Spleen (tissue), 11 donors: Measurements from ENCODE around the gene LPCAT2. TPM values are rescaled to one million over a fixed set of nuclear protein-coding genes. Genes with fewer than 3 reads are reported as not detected.

Experiments used
- DNase-seq: peaks from one replicate; pipeline ENCODE4 v3.0.0-alpha.2; 2020
- H3K27ac ChIP-seq, 8 donors: fragments of 200-600 bp; sonication (generic) in 7 of 8; 1 replicate in 4 of 8; 2 replicates in 4 of 8; pipeline versions ENCODE4 v1.5.0 to v1.8.0; 2016 to 2021; ENCODE audit warnings: inconsistent platforms in 4 of 8, mild to moderate bottlenecking in 4 of 8, moderate library complexity in 1 of 8
- H3K27me3 ChIP-seq, 7 donors: fragments of 200-600 bp; sonication (generic) in 6 of 7; replicated peaks in 1 of 7; 1 replicate in 4 of 7; 2 replicates in 3 of 7; pipeline versions ENCODE4 v1.5.0 to v1.8.0; 2016 to 2021; ENCODE audit warnings: inconsistent platforms in 3 of 7, mild to moderate bottlenecking in 1 of 7
- H3K36me3 ChIP-seq, 6 donors: fragments of 200-600 bp; sonication (generic) in 5 of 6; 1 replicate in 4 of 6; 2 replicates in 2 of 6; pipeline versions ENCODE4 v1.5.0 to v1.8.0; 2016 to 2021; ENCODE audit warnings: inconsistent platforms in 2 of 6
- H3K4me1 ChIP-seq, 6 donors: fragments of 200-600 bp; sonication (generic) in 5 of 6; 1 replicate in 3 of 6; 2 replicates in 3 of 6; pipeline versions ENCODE4 v1.5.0 to v1.8.0; 2016 to 2021; ENCODE audit warnings: inconsistent platforms in 3 of 6
- H3K4me3 ChIP-seq, 8 donors: fragments of 200-600 bp; sonication (generic) in 7 of 8; 1 replicate in 4 of 8; 2 replicates in 4 of 8; pipeline versions ENCODE4 v1.5.0 to v1.8.0; 2016 to 2021; ENCODE audit warnings: inconsistent platforms in 4 of 8, mild to moderate bottlenecking in 4 of 8, moderate library complexity in 2 of 8
- H3K9me3 ChIP-seq, 8 donors: fragments of 200-600 bp; sonication (generic) in 7 of 8; 1 replicate in 4 of 8; 2 replicates in 4 of 8; pipeline versions ENCODE4 v1.5.0 to v1.8.0; 2016 to 2021; ENCODE audit warnings: inconsistent platforms in 4 of 8
- POLR2A ChIP-seq, 3 donors: fragments of 450-650 bp; IDR thresholded peaks; one replicate each; pipeline ENCODE4 v1.5.1; 2017; ENCODE audit warnings: antibody characterized with exemption in 3 of 3, mild to moderate bottlenecking in 1 of 3
- POLR2AphosphoS5 ChIP-seq, 3 donors: sonication (generic); formaldehyde crosslinking; IDR thresholded peaks; one replicate each; pipeline ENCODE4 v1.5.1; 2017; ENCODE audit warnings: antibody characterized with exemption in 3 of 3
- WGBS, 5 donors: extraction: QIAGEN DNeasy Blood & Tissue Kit in 3 of 5; methylation state at CpG; one replicate each; pipeline versions ENCODE4 v1.1.5 to v1.1.7; 2013 to 2018; 5-methylcytosine and 5-hydroxymethylcytosine counted together
- intact Hi-C: fragments of 100-400 bp; cut with DNase I; formaldehyde crosslinking; loops from one replicate; pipeline ENCODE4 v1.15.0; 2023; ENCODE audit warnings: low total_unique reads
- polyA plus RNA-seq, 3 donors: library from polyadenylated mRNA; stranded (reverse); fragments of 200-250 nt; gene quantifications; one replicate each; pipeline ENCODE4 v1.2.1, GENCODE V29; 2013
- total RNA-seq, 7 donors: library from RNA; depleted of rRNA in 3 of 7; stranded (reverse); fragments of >200 nt in 3 of 7; fragmentation: NEBNext Ultra II Directional in 4 of 7; extraction: Animal tissue kit (Norgen Biotek cat#: 25700) in 4 of 7; gene quantifications; one replicate each; pipeline versions ENCODE4 v1.1.0 to v1.2.1, GENCODE V29; 2016 to 2021
- TF ChIP-seq, protein P1 (sequence below), 11 experiments: fragments of 200-600 bp in 7 of 11; fragments of 450-650 bp in 4 of 11; sonication (generic) in 4 of 11; IDR thresholded peaks in 8 of 11; conservative IDR thresholded peaks in 3 of 11; 1 replicate in 7 of 11; 2 replicates in 4 of 11; pipeline versions ENCODE4 v1.4.0 to v1.8.0; 2016 to 2021; ENCODE audit warnings: antibody characterized with exemption in 11 of 11, inconsistent platforms in 4 of 11, mild to moderate bottlenecking in 1 of 11
- donor health status: healthy with polysubstance abuse.
- donor health status: DM: no; HTN: no; CAD: no; lungs with moderate emphysema.
- donor health status: DM: no; HTN: no; CAD: no.
- donor health status: Bipolar disorder and iron deficiency.
- donor health status: healthy.
- donor health status: DM: no; HTN: no; CAD: no.
- donor health status: DM: yes; HTN: yes; CAD: no.

The LPCAT2 gene
- total and polyA plus RNA-seq, 10 donors = 3.4 to 44.3 (median 31.1) TPM

DNA sequence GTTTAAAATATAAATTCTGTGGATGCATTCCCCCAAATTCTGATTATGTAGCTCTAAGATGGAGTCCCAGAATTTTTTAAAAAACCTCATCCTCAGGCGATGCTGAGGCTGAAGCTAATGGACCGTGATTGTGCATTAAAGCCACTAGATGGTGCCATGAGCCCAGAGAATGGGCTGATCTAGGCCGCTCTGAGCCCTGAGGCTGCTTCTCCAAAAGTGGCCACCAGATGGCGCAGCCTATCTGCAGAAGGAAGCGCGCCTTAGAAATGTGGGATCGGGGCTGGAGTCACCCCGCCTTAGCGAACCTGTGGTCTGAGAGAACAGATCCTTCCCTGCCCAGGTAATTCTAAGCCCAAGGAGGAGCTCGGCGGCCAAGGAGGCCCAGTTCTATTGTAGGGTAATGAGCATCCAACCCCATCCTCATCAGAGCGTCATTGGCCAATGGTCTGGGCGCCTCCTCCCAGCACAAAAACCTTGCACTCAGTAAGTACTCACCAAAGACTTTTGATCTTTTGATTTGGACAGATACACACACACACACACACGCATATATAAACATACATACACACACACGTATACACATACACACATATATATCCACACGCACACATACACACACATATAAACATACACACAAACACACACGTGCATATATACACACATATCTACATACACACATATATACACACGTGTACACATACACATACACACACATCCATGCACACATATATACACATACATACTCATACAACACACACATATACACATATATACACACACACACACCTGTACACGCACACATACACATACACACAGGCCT lies 43.6 kb upstream of the LPCAT2 start:
- Histone ChIP-seq H3K36me3 (no peaks in the 10 kb centered on the region), H3K27me3 (peaks cover 0 to 4% (median 0%) of the 10 kb centered on the region in 7 donors), H3K4me1 (peaks cover 0 to 7% (median 3%) of the 10 kb centered on the region in 6 donors), H3K27ac (no peak overlapping the region), H3K9me3 (no peaks in the 10 kb centered on the region), H3K4me3 (no peak overlapping the region)
- peak; percentile 93 for DNase-seq
- 33 to 38% (median 35%) methylated on average over 19 of the region's 19 CpGs for WGBS, 5 donors
- TF ChIP-seq POLR2AphosphoS5 (IDR thresholded peaks at IDR 0.05) (peak in 2 of 3 donors; percentile 38 to 41), POLR2A (IDR thresholded peaks at IDR 0.05) (no peak)
- TF ChIP-seq, protein P1, sequence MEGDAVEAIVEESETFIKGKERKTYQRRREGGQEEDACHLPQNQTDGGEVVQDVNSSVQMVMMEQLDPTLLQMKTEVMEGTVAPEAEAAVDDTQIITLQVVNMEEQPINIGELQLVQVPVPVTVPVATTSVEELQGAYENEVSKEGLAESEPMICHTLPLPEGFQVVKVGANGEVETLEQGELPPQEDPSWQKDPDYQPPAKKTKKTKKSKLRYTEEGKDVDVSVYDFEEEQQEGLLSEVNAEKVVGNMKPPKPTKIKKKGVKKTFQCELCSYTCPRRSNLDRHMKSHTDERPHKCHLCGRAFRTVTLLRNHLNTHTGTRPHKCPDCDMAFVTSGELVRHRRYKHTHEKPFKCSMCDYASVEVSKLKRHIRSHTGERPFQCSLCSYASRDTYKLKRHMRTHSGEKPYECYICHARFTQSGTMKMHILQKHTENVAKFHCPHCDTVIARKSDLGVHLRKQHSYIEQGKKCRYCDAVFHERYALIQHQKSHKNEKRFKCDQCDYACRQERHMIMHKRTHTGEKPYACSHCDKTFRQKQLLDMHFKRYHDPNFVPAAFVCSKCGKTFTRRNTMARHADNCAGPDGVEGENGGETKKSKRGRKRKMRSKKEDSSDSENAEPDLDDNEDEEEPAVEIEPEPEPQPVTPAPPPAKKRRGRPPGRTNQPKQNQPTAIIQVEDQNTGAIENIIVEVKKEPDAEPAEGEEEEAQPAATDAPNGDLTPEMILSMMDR (IDR thresholded peaks at IDR 0.05 in 8 of 11, conservative IDR thresholded peaks at IDR 0.05 in 3 of 11) = peak; percentile 97 to 100 (median 100)
- intact Hi-C loops = loop anchor here (5.0 to 10.0 kb wide), 4 partner anchors 242 to 890 kb away; no protein-coding TSS in a partner anchor

DNA sequence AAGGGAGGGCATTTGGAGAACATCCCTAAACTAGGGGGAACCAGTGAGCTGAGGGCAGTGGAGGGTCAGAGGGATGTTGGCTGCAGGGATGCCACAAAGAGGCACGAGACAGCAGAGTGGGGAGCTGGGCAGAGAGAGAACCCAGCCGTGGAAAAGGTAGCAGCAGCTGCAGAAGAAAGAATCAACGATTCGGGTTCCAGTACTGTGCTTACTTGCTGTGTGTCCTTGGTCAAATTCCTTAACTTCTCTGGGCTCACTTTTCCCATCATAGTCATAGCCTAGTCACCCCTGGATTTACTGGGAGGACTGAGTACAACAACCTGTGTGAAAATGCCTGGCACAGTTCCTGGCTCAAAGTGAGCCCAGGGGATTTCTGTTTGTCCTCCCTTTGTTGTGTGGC lies 42.7 kb upstream of the LPCAT2 start:
- 85 to 97% (median 90%) methylated on average over 4 of the region's 4 CpGs for WGBS, 5 donors
- TF ChIP-seq, protein P1 (IDR thresholded peaks at IDR 0.05 in 8 of 11, conservative IDR thresholded peaks at IDR 0.05 in 3 of 11) = no peak
- TF ChIP-seq POLR2A (IDR thresholded peaks at IDR 0.05) (no peak), POLR2AphosphoS5 (IDR thresholded peaks at IDR 0.05) (no peak)
- no peak for DNase-seq
- Histone ChIP-seq H3K9me3 (no peaks in the 10 kb centered on the region), H3K27ac (no peak overlapping the region), H3K27me3 (no peaks in the 10 kb centered on the region), H3K4me1 (peaks cover 0 to 7% (median 3%) of the 10 kb centered on the region in 6 donors), H3K36me3 (no peaks in the 10 kb centered on the region), H3K4me3 (no peak overlapping the region)
- intact Hi-C loops = loop anchor here (5.0 to 10.0 kb wide), 4 partner anchors 241 to 889 kb away; no protein-coding TSS in a partner anchor

DNA sequence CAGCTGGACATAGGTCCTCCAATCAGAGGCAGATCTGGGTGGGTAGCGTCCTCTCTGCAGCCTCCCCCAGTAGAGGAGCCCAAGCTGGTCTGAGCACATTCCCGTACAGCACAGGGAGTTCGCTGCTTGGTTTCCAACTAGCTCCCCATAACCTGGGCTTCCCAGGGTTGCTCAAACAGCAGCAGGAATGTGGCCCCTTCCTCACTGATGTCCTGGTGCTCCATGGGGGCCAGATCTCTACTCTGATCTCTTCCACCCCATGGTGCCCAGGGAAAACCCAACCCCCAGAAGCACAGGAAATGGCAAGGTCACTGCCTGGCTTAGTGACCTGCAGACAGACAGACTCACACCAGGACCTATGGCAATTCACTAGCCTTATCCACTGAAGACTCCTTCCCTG lies 41.0 kb upstream of the LPCAT2 start:
- DNase-seq = no peak
- intact Hi-C loops = loop anchor here (5.0 to 10.0 kb wide), 4 partner anchors 239 to 887 kb away; no protein-coding TSS in a partner anchor
- Histone ChIP-seq H3K4me1 (peaks cover 0 to 7% (median 3%) of the 10 kb centered on the region in 6 donors), H3K4me3 (no peak overlapping the region), H3K9me3 (no peaks in the 10 kb centered on the region), H3K27ac (no peak overlapping the region), H3K27me3 (no peaks in the 10 kb centered on the region), H3K36me3 (no peaks in the 10 kb centered on the region)
- no peak for TF ChIP-seq POLR2A (IDR thresholded peaks at IDR 0.05)
- TF ChIP-seq, protein P1 (IDR thresholded peaks at IDR 0.05 in 8 of 11, conservative IDR thresholded peaks at IDR 0.05 in 3 of 11) = no peak
- 84 to 100% (median 93%) methylated on average over 3 of the region's 3 CpGs for WGBS, 5 donors

- H3K27ac ChIP-seq = no peak overlapping the region
- 60 to 75% (median 66%) methylated on average over 7 of the region's 7 CpGs for WGBS, 5 donors
- no peaks in the 10 kb centered on the region for H3K36me3 ChIP-seq
- no peak overlapping the region for H3K4me3 ChIP-seq
- intact Hi-C loops = loop anchor here (5.0 to 10.0 kb wide), 4 partner anchors 239 to 886 kb away; no protein-coding TSS in a partner anchor
- H3K27me3 ChIP-seq = no peaks in the 10 kb centered on the region
- TF ChIP-seq, protein P1 (IDR thresholded peaks at IDR 0.05 in 8 of 11, conservative IDR thresholded peaks at IDR 0.05 in 3 of 11) = no peak
- TF ChIP-seq POLR2AphosphoS5 (IDR thresholded peaks at IDR 0.05) (no peak), POLR2A (IDR thresholded peaks at IDR 0.05) (no peak)
- no peak for DNase-seq
- H3K9me3 ChIP-seq = no peaks in the 10 kb centered on the region
- peaks cover 0 to 7% (median 3%) of the 10 kb centered on the region in 6 donors for H3K4me1 ChIP-seq
These were observed 40.4 kb upstream of the LPCAT2 start for GRCh38 chr16:55468352-55468990.
